ENCODE data around the gene CA6. TPM values are rescaled to one million over a fixed set of nuclear protein-coding genes. Genes with fewer than 3 reads are reported as not detected.

The CA6 gene
- not detected for total RNA-seq

GRCh38 chr1:8945568-8945967, at the start of gene CA6:
TSS of gene CA6 (plus strand) at chr1:8945868. CDS start at chr1:8945887, 19 bp downstream.

Other genes starting within 250 kb of the CA6 start
- gene RERE, start 128.2 kb upstream of the CA6 start, total RNA-seq, result 158 TPM
- 713 TPM for gene ENO1, start 67.2 kb upstream of the CA6 start, total RNA-seq
- not detected for gene SLC2A7, start 80.6 kb downstream of the CA6 start, total RNA-seq
- gene SLC2A5, start 123.8 kb downstream of the CA6 start, total RNA-seq, result 3.4 TPM
- 2.5 TPM for gene GPR157, start 183.2 kb downstream of the CA6 start, total RNA-seq

Data from camera-type eye (tissue), 1 donor.